GM21515 (cell line): ENCODE results near the gene LIFR.

Experiments
- ATAC-seq: cut with Tn5 transposase; IDR thresholded peaks from one replicate; pipeline ENCODE4 v1.9.1; 2021; ENCODE audit not compliant: unreplicated experiment

Gene LIFR

GRCh38 chr5:38466424-38467189 lies 89.8 kb downstream of the LIFR start:
- no peak for ATAC-seq

- no peak for ATAC-seq
Measured at GRCh38 chr5:38465702-38466423, 90.6 kb downstream of the LIFR start.

GRCh38 chr5:38465061-38465460 lies 91.4 kb downstream of the LIFR start:
- no peak for ATAC-seq

GRCh38 chr5:38463634-38464521 lies 92.6 kb downstream of the LIFR start:
- no peak for ATAC-seq

GRCh38 chr5:38462976-38463633 lies 93.3 kb downstream of the LIFR start:
- no peak for ATAC-seq

- ATAC-seq, result no peak
Measured at GRCh38 chr5:38458174-38458573, 98.3 kb downstream of the LIFR start.

GRCh38 chr5:38456657-38457399 lies 99.6 kb downstream of the LIFR start:
- no peak for ATAC-seq

- no peak for ATAC-seq
Measured at GRCh38 chr5:38455796-38456330, 100.6 kb downstream of the LIFR start.

GRCh38 chr5:38453921-38454320 lies 102.5 kb downstream of the LIFR start:
- ATAC-seq, result peak; percentile 11

- peak; percentile 99 for ATAC-seq
Measured at GRCh38 chr5:38453506-38453905, 102.9 kb downstream of the LIFR start.

- no peak for ATAC-seq
Measured at GRCh38 chr5:38452201-38452600, 104.2 kb downstream of the LIFR start.

GRCh38 chr5:38451074-38451725 lies 105.2 kb downstream of the LIFR start:
- ATAC-seq, result no peak

GRCh38 chr5:38450627-38451026 lies 105.8 kb downstream of the LIFR start:
- no peak for ATAC-seq

- ATAC-seq, result no peak
Measured at GRCh38 chr5:38448568-38449350, 107.7 kb downstream of the LIFR start.

GRCh38 chr5:38447786-38448185 lies 108.7 kb downstream of the LIFR start:
- no peak for ATAC-seq

GRCh38 chr5:38447056-38447455 lies 109.4 kb downstream of the LIFR start:
- ATAC-seq, result no peak

- no peak for ATAC-seq
Measured at GRCh38 chr5:38446029-38446522, 110.4 kb downstream of the LIFR start.

GRCh38 chr5:38445374-38446028 lies 110.9 kb downstream of the LIFR start:
- ATAC-seq, result no peak
